ENCODE data around the gene GATAD2A.

The GATAD2A gene

DNA sequence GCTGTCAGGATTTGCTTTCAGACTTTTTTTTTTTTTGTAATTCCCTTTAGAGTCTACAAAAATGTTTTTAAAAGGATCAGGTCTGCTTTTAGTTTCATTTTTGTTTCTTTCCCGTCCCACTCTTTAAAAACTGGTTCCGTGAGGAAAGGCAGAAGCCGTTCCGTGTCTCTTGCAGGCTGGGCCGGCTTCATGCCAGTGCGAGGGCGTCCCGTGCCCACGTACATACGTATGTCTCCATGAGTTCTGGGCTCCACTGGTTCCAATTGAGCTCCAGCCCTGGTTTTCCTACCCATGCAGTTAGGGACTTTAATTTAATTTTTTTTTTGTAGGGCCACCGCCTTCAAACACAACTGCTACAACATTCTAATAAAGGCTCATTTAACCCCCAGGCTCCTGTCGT lies 101.1 kb downstream of the GATAD2A start:
- DNase-seq (ENCODE audit: low read depth in 2 of 2, low spot score in 1 of 2), result no peak

DNA sequence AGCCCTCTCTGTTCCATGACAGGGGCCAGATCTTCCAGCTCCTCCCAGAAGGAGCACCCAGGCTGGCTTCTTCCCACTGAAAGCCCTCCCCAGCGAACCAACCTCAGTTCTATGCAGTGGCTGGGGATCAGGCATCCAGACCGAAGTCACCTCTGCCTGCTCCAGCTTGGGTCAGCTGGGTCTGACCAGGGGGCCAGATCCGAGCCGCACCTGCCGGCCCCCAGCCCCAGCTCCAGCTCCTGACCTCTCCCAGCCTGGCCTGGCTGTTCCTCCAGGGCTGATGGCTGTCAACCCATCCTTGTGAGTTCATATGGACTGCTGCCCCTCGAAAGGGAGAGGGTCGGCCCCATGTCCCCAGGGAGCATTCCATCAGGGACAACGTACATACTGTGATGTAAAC lies 101.9 kb downstream of the GATAD2A start:
- DNase-seq (ENCODE audit: low read depth in 2 of 2, low spot score in 1 of 2), result no peak

DNA sequence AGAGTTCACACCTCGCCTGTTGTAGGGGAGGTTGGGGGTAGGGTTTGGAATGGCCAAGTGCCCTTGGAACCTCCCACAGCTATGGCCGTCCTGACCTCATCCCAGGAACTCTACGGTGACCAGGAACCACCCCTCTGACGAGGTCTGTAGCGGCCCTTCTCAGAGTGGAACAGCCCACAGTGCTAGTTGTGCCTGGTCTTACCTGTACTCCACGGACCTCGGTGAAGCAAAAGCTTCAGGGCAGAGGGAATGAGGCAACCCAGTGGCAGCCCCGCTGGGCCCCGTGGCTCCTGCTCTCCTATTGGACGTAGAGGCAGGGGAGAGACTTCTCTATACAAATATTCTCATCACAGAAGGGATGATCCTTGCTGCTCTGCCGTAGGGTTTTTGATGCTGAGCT lies 102.7 kb downstream of the GATAD2A start:
- no peak for DNase-seq (ENCODE audit: low read depth in 2 of 2, low spot score in 1 of 2)

DNA sequence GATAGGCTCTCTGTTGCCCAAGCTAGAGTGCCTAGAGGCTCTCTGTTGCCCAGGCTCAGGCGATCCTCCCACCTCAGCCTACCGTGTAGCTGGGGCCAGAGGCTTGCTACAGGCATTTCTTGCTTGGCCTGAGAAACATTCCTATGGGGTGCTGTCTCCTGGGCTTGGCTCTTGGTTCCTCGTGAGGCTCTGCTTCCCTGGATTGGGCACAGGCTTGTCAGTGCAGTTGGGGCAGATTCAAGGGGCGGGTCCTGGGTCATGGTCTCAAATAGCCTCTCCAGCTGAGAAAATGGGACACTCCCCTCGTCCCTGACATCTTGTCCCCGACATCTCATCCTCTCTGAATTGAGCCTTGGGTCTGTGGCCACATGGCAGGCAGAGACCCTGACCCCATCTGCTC lies 105.0 kb downstream of the GATAD2A start:
- DNase-seq (ENCODE audit: low read depth in 2 of 2, low spot score in 1 of 2), result no peak

DNA sequence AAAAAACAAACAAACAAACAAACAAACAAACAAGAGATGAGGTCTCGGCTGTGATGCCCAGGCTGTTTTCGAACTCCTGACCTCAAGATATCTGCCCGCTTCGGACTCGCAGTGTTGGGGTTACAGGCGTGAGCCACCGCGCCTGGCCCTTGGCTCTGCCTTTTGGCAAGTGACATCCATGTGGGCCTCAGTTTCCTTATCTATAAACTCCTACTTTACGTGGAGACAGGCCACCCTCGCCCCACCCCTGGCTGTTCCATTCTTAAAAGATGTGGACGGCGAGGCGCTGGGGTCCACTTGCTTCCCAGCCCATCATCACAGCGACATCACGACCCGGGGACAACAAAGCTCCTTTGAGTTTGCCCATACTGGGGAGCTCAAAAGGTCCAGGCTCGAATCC lies 108.2 kb downstream of the GATAD2A start:
- no peak for DNase-seq (ENCODE audit: low read depth in 2 of 2, low spot score in 1 of 2)

DNA sequence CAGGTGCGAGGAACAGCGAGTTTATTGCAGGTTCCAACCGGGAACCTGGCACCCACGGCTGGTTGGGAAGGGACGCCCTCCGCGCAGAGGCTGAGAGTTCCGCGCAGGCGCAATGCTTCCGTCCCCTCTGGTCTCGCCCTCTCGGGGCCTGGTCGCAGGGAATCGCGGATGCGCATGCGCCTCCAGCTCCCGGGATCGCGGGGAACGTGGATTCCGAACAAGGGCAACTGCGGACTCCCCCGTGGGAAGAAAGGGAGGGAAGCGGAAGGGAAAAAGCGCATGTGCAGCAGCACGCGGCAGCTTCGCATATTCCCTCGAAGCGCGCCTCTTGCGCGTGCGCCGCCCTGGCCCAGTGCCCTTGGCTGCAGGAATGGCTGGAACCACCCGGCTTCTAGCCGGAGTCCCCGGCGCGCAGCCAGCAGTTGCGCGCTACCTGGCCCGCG lies 108.8 kb downstream of the GATAD2A start:
- no peak for DNase-seq (ENCODE audit: low read depth in 2 of 2, low spot score in 1 of 2)

DNA sequence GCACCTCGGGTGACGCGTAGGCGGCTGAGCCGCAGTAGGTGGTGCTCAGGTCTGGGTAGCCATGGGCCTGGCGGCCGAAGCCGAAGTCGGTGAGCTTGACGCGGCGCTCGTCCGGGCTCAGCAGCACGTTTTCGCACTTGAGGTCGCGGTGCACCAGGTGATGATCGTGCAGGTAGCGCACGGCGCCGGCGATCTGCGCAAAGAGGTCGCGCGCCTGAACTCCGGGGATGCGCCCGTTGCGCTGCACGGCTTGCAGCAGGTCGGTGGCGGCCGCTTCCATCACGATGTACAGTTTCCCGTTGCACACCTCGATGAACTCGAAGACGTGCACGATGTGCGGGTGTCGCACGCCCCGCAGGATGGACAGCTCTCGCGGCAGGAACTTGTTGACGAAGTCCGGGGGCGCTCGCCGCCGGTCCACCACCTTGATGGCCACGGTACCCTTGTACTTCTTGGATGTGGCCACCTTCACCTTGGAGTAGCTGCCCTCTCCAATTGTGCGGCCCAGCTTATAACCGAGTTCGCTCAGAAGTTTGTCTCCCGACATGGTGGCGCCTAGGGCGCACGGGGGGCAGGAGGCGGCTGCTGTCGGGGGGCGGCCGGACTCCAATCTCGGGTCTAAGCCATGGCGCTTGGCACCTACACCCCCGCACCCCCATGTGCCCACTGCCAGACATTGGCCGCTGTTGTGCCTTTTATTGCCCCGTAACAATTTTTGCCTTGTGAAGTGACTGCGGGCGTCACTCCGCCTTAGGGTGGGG lies 109.6 kb downstream of the GATAD2A start, which contains the start of gene TSSK6:
Gene TSSK6, minus strand, starts transcription at position 668 of the 761 bp plus-strand sequence. Its CDS starts 121 bp downstream, at position 547.
- no peak for DNase-seq (ENCODE audit: low read depth in 2 of 2, low spot score in 1 of 2)

DNA sequence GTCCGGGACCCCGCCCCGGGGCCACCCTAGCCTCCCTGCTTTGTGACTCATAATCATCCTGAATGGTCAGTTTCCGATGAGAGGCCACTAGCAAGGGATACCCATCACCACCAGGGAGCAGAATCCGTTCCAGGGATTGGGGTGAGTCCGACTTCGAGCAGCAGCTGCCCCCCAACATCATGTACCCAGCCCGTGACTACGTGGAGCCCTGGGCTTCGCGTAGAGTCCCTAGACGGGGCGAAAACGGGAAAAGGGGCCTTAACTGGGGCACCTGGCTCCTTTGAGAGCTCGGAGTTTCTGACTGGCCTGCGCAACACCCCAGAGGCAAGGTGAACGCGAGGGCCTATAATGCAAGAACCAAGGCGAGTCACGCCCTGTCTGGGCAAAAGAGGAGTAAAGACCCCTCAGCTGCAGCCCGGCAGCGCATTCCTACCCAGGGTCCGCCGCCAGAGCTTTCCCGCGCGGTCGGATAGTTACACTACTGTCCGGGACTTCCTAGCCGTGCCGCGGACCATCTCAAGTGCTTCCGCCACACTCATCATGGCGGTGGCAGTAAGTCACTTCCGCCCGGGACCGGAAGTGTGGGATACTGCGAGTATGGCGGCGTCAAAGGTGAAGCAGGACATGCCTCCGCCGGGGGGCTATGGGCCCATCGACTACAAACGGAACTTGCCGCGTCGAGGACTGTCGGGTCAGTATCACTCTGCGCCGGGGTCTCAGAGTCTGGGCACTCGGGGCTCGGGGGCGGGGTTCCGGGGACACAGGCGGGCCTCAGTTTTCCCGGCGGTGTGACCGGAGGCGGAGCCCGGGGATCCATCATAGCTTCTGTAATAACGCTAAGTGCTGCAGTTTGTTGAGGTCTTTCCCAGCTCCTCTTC lies 110.4 kb downstream of the GATAD2A start, which contains the start of gene NDUFA13:
Gene NDUFA13, plus strand, starts transcription at position 584 of the 878 bp plus-strand sequence. Its CDS starts 14 bp downstream, at position 598.
- DNase-seq (ENCODE audit: low read depth in 2 of 2, low spot score in 1 of 2), result peak; percentile 85 to 89

DNA sequence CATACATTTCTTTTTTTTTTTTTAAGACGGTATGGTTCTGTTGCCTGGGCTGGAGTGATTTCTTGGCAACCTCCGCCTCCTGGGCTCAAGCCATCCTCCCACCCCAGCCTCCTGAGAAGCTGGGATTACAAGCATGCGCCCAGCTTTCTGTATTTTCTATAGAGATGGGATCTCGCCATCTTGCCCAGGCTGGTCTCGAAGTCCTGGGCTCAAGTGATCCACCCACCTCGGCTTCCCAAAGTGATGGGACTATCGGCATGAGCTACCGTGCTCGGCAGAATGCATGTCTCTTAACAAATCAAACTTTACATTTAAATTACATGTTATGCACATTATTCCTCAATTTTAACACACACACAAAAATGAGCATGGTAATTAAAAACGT lies 111.8 kb downstream of the GATAD2A start:
- DNase-seq (ENCODE audit: low read depth in 2 of 2, low spot score in 1 of 2), result no peak

DNA sequence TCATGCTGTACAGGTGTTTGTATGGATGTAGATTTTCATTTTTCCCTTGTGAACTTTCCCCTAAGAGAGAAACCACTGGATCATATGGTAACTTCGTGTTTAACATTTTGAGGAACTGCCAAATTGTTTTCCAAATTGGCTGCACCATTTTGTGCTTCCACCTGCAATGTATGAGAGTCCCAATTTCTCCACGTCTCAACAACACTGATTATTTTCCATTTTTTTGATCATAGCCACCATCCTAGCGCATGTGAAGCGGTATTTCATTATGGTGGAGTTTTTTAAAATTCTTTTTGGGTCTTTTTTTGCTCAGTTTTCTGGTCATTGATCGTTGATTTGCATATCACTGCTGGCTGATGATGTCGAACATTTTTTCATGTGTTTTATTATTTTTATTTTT lies 115.5 kb downstream of the GATAD2A start:
- DNase-seq (ENCODE audit: low read depth in 2 of 2, low spot score in 1 of 2), result no peak

DNA sequence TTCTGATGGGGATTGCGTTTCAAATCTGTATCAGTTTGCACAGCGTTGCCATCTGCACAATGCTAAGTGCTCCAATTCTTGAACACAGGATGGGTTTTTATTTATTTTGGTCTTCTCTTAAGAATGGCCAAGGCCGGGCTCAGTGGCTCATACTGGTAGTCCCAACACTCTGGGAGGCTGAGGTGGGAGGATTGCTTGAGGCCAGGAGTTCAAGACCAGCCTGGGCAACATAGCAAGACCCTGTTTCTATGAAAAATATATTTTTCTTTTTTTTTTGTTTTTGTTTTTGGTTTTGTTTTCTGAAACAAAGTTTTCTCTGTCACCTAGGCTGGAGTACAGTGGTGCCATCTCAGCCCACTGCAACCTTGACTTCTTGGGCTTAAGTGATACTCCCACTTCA lies 117.7 kb downstream of the GATAD2A start:
- DNase-seq (ENCODE audit: low read depth in 2 of 2, low spot score in 1 of 2), result no peak

DNA sequence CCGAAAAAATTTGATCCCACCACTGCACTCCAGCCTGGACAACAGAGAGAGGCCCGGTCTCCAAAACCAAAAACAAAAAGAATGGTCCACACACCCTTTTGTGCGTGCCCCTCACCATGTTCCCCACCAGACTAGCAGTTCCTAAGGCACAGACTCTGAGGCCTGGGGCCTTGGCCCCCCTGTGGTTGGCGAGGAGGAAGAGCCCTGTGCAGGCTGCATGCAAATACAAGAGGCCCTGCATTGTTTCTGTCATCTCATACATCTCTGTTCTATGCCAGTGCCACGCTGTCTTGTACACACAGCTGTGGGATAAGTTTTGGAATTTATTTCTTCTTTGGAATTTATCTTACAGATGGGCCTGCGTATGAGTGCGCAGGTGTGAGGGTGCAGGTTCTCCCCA lies 118.6 kb downstream of the GATAD2A start:
- no peak for DNase-seq (ENCODE audit: low read depth in 2 of 2, low spot score in 1 of 2)

DNA sequence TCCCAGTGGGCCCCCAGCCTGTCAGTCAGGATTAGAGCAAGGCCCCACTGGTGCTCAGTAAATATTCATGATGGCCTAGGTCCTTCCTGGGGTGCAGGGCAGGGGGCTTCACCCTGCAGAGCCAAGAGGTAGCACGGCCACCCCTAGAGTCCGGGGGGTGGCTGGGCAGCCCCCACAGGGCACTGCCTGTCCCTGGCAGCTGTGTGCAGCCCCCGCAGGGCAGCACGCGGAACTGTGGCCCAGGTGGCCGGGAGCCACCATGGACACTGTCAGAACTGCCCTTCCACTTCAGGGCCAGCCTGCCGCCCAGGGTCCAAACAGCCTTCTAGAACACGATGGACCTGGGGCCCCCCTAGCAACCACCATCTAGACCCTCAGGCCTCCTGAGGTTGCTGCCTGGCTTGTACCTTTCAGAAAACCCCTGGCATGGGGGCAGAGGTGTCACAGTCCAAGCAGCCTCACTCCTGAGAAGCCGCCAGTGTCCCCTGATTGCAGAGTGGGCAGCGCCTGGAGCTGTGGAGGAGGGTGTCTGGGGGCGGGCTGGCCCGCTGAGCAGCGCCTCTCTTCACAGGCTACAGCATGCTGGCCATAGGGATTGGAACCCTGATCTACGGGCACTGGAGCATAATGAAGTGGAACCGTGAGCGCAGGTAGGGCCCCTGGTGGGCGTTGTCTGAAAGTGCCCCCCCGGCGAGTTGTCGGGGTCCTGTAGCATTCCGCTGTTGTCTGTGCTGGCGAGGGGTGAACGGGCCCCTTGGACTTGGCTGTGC lies 120.3 kb downstream of the GATAD2A start:
- DNase-seq (ENCODE audit: low read depth in 2 of 2, low spot score in 1 of 2), result no peak

DNA sequence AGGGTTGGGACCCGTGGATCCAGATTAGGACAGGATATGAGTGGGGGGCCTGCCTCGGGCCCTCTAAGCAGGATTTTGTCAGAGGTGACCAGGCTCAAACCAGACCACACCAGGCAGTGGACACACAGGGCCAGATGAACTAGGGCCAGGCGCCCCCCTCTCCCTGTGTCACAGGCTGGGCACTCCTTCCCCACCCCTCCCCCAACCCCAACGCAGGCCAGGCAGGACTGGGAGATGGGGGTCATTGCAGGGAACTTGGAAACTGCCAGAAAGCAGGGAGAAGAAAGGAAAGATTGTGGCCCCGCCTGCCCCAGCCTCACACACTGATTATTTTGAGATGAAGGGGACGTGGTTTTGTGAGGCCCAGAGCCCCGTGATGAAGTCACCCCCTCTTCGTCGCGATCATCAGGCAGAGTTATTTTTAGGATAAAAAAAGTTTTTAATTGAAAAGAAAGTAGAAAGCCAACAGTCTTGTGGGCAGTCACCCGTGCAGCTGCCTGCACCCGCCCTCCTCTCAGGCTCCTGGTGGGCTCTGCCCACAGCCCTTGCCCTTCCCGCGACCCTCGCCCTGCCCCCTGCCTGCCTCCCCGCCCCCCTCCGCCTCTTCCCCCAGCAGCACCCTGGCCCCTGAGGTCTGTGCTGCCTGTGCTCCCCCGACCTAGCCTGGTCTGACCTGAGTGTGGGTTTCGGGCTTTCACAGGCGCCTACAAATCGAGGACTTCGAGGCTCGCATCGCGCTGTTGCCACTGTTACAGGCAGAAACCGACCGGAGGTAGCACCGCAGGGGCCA lies 121.3 kb downstream of the GATAD2A start:
- DNase-seq (ENCODE audit: low read depth in 2 of 2, low spot score in 1 of 2), result no peak

DNA sequence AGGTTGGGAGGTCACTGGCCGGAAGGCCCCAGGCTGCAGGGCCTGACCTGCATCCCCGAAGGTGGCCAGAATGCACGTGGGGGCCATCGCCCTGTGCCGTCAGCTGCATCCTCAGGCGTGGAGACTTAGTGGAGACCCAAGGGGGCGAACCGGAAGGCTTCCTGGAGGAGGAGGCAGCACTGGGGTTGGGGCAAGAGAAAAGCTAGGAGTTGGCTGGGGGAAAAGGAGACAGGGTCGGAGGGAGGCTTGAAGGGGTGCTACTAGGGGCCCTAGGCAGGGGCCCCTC lies 121.8 kb downstream of the GATAD2A start:
- DNase-seq (ENCODE audit: low read depth in 2 of 2, low spot score in 1 of 2), result no peak

DNA sequence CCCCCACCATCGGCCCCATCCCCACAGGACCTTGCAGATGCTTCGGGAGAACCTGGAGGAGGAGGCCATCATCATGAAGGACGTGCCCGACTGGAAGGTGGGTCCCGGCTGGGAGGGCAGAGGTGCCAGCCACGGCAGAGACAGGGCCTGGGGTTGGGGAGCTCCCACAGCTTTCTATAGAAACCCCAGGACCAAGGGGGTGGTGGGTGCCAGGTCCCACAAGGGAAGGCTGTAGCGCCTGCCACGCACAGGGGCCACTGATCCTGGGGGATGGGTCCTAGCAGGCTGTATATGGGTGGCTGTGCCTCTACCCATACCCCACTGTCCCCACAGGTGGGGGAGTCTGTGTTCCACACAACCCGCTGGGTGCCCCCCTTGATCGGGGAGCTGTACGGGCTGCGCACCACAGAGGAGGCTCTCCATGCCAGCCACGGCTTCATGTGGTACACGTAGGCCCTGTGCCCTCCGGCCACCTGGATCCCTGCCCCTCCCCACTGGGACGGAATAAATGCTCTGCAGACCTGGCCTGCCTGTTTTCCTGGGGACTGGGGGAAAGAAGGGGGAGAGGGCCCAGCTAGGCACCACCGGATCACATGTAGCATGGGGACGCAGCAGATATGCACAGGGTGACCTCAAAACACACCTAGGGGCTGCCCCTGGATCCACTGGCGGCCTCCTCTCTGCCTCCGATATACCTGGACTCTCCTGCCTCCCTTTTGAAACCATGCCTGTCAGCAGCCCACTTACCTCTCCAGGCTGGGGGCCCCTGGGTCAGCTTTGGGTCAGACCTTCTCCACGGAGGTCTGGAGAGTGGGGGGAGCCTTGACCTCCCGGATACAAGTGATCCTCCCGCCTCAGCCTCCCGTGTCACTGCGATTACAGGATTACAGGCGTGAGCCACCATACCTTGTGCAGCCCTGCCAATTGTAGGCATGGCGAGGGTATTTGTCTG lies 122.5 kb downstream of the GATAD2A start:
- no peak for DNase-seq (ENCODE audit: low read depth in 2 of 2, low spot score in 1 of 2)

DNA sequence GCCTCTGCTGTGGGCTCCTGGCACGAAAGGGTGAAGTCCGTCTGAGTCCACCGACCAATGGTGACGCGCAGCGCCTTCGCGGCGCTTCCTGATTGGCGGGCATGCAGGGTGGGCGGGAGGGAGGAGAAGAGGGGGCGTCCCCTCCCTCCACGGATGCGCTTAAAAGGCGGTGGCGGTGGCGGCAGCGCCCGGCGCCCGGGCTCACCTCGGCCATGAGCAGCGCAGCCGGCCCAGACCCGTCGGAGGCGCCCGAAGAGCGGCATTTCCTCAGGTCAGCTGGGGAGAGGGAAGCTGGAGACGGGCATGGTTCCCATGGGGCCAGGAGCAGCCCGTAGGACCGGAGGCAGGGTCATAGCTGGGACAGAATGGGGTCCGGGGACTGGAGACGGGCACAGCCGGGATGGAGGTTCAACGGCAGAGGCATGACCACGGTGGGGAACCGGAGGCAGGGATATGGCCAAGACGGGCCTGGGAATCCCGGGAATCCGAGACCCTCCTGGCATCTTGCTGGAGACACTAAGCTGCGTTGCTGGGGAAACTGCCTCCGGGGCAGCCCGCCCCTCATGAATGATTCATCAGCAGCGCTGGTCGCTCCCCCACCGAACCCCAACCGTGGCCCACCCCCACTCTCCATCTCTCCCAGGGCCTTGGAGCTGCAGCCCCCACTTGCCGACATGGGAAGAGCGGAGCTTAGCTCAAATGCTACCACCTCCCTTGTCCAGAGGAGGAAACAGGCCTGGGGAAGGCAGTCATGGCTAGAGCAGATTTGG lies 123.4 kb downstream of the GATAD2A start, which contains the start of gene YJEFN3:
Gene YJEFN3, plus strand, starts transcription at position 191 of the 770 bp plus-strand sequence. Its CDS starts 22 bp downstream, at position 213.
- DNase-seq (ENCODE audit: low read depth in 2 of 2, low spot score in 1 of 2), result no peak

DNA sequence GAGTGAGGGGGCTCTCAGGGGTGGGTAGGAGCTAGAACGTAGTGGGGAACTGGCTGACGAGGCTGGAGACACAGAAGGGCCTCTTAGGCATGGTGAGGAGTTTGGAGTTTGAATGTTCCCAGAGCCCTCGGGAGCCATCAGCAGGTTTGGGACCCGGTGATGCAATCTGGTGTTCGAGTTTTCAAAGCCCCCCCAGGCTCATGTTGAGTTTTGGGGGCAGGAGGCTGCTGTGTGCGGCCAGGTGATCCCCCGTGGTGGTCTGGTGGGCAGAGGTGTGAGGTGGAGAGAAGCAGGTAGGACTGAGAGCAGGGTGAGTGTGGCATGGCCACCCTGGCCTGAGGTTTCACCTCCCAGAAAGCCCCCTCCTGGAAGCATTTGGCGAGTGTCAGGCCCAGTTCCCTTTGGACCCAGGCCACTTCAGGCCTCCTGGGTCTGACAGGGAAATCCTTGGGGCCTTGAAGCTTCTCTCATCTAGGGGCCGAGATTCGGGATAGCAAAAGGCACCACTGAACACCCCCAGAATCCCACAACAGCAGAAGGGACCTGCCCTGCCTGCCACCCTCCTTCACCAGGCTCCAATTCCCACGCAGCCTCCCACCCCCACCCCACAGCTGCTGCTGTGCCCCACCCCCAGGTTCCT lies 124.4 kb downstream of the GATAD2A start:
- DNase-seq (ENCODE audit: low read depth in 2 of 2, low spot score in 1 of 2), result no peak
